AG10803 (cell line): ENCODE measurements around the gene SCD5.

Experiments used
- DNase-seq: peaks from one replicate; pipeline ENCODE4 v3.0.0; 2010; ENCODE audit warnings: low read depth
- H3K4me3 ChIP-seq: 2 replicates; pipeline ENCODE4 v1.5.1; 2011; ENCODE audit warnings: mild to moderate bottlenecking, low read length, control low read depth
- TF ChIP-seq, protein P1 (sequence below): conservative IDR thresholded peaks from 2 replicates; pipeline ENCODE4 v1.5.1; 2011; ENCODE audit warnings: mild to moderate bottlenecking, low read length, control low read depth, inconsistent platforms

The SCD5 gene

DNA sequence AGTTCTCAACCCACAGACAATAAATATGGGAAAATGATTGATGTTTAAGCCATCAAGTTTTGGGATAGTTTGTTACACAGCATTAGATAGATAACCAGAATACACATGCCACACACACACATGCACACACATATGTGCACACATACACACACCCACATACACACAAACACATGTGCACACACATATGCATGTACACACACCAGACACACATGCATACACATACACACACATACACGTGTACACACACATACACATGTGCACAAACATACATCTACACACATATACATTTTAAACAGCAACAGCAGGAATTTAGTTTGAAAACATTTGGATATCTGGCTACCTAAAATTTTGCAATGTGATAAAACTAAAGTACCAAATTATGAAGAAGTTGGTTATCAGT, 194.1 kb downstream of the SCD5 start:
- TF ChIP-seq, protein P1, sequence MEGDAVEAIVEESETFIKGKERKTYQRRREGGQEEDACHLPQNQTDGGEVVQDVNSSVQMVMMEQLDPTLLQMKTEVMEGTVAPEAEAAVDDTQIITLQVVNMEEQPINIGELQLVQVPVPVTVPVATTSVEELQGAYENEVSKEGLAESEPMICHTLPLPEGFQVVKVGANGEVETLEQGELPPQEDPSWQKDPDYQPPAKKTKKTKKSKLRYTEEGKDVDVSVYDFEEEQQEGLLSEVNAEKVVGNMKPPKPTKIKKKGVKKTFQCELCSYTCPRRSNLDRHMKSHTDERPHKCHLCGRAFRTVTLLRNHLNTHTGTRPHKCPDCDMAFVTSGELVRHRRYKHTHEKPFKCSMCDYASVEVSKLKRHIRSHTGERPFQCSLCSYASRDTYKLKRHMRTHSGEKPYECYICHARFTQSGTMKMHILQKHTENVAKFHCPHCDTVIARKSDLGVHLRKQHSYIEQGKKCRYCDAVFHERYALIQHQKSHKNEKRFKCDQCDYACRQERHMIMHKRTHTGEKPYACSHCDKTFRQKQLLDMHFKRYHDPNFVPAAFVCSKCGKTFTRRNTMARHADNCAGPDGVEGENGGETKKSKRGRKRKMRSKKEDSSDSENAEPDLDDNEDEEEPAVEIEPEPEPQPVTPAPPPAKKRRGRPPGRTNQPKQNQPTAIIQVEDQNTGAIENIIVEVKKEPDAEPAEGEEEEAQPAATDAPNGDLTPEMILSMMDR: no peak
- no peak overlapping the region for H3K4me3 ChIP-seq
- DNase-seq: no peak

DNA sequence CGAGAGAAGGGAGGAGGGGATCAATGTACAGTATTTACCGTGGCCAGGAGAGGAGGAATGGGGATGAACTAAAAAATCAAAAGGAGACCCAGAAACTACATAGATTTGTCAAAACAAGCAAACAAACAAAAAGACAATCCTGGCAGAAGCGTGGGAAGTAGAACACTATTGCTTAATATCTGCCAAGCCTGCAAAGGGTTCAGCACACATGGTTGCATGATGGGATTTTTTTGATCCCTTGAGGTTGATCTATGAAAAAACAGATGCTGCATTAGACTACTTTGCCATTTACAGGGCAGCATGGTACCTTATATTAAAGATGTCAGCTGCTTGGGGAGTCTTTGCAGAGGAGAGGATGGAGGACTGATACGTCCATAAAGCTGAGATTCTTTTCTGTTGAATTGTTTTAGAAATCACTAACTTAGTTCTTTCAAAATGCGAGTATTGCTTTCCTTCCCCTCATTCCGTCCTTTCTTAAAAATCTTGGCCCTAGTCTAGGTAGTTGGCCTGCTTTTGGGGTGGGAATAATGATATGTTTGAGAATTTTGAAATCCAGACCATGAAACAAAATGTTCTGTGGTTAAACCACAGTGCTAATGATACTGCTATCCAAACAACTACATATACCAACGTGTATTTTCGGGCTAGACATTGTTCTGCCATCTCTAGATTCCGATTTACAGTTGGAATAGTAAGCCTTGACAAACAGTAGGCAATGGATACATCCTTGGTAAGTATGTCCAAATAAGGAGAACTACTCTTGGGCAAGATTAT, 197.2 kb downstream of the SCD5 start:
- H3K4me3 ChIP-seq: no peak overlapping the region
- DNase-seq: peak; percentile 10
- TF ChIP-seq, protein P1: no peak

DNA sequence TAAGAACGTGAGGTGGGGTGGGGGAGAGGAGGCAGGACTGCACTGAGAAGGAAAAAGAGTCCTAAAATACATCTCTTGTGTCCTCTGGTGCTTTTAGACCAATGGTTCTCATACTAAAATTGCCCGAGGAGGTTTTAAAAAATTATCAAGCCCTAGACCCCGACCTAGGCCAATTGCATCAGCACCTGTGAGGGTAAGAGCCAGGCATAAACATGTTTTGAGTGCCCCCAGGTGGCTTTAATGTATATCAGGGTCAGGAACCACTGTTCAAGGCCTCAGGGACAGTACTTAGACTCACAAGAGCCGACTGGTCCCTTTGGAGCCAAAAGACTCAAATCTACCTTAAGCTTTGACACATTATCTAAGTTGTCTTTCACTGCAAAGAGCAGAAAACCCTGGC, 199.3 kb downstream of the SCD5 start:
- TF ChIP-seq, protein P1: no peak
- no peak for DNase-seq
- no peak overlapping the region for H3K4me3 ChIP-seq

DNA sequence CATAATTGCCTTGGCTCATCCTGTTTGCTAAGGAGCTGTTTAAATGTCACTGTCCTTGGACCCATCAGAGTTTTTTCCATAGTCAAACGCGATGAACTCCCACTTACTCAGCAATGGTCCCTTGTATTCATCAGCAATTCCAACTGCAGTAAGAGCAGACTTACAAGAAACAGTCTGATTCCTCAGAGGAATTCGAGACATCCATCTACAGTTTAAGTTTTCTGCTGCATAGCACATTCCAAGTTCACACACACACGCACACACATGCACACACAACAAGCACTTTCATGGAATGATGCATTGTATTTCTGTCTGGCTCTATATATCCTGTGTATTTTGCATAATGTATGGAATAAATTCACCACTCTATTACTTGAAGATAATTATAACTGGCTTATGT, 204.1 kb downstream of the SCD5 start:
- peak; percentile 13 for DNase-seq
- TF ChIP-seq, protein P1: no peak
- no peak overlapping the region for H3K4me3 ChIP-seq

DNA sequence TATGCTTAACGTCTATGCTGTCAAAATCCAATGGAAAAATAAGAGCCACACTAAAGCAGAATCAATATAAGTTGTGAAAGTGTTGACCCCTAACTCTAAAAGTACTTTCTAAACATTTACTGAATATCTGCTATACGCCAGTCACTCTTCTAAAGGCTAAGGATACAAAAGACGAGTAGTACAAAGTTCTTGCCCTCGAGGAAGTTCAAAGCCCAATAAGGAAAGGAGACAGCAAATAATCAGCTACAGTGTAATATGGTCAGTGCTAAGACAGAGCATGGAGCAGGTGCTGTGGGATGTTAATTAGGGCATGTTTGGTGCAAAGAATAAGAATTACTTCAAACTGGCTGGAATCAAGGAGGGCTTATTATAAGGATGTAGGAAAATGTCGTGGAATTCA, 205.2 kb downstream of the SCD5 start:
- TF ChIP-seq, protein P1: no peak
- H3K4me3 ChIP-seq: no peak overlapping the region
- no peak for DNase-seq

DNA sequence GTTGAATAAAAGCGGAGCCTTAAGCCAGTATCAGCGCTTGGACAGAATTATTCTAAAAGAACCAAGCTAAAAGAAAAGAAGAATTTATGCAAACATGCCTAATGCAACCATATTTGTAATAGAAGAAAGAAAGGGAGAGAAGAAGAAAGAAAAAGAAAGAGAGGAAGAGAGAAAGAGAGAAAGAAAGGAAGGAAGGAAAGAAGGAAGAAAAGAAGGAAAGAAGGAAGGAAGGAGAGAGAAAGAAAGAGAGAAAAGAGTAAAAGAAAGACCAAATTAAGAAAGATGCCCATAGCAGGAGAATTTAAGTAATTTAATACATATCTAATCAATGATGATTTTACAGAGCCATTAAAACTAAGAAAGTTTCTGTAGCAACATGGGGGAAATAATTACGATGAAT, 206.0 kb downstream of the SCD5 start:
- DNase-seq: no peak
- TF ChIP-seq, protein P1: no peak
- no peak overlapping the region for H3K4me3 ChIP-seq

DNA sequence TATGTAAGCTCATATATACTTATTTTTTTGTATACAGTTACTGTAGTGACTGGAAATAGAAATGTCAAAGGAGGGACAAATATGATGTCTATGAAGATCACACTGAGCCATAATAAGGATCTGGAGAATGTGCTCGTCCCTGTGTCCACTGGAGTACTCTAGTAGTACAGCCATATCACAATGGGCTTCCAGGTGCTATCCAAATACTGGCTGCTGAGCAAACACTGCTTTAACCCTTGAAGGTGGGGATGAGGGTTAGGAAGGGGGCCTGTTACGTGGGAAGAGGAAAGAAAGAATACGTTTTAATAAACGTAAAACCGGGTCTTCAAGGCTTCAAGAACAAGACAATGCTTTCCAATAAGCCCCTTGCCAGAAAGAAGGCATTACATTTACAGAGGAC, 207.0 kb downstream of the SCD5 start:
- H3K4me3 ChIP-seq: no peak overlapping the region
- DNase-seq: no peak
- TF ChIP-seq, protein P1: no peak
